IPS DF 6.9 (cell line): Measurements from ENCODE around the gene FADS2.

ENCODE experiments used
- DNase-seq: peaks from one replicate; pipeline ENCODE4 v3.0.0-alpha.2; 2013; ENCODE audit warnings: low read depth, low spot score
- H3K27ac ChIP-seq: one replicate; pipeline ENCODE4 v1.5.1; 2013; ENCODE audit warnings: low read length, control low read depth
- H3K27me3 ChIP-seq: 2 replicates; pipeline ENCODE4 v1.6.1; 2013; ENCODE audit warnings: mild to moderate bottlenecking, low read length; ENCODE audit not compliant: control insufficient read depth, insufficient read depth
- H3K36me3 ChIP-seq: 2 replicates; pipeline ENCODE4 v1.6.1; 2013; ENCODE audit warnings: low read length; ENCODE audit not compliant: control insufficient read depth, insufficient read depth
- H3K4me1 ChIP-seq: 2 replicates; pipeline ENCODE4 v1.6.1; 2013; ENCODE audit warnings: low read length; ENCODE audit not compliant: control insufficient read depth, insufficient read depth
- H3K4me3 ChIP-seq: 2 replicates; pipeline ENCODE4 v1.5.1; 2013; ENCODE audit warnings: mild to moderate bottlenecking, low read length
- H3K9me3 ChIP-seq: 2 replicates; pipeline ENCODE4 v1.6.1; 2013; ENCODE audit warnings: low read length, inconsistent platforms; ENCODE audit not compliant: control insufficient read depth, insufficient read depth
- WGBS: extraction: QIAGEN DNeasy Blood & Tissue Kit; methylation state at CpG from one replicate; pipeline ENCODE4 v1.1.7; 2013; ENCODE audit warnings: mixed read lengths, missing lambda C conversion rate; ENCODE audit not compliant: insufficient read length, insufficient coverage; 5-methylcytosine and 5-hydroxymethylcytosine counted together

Gene FADS2

DNA sequence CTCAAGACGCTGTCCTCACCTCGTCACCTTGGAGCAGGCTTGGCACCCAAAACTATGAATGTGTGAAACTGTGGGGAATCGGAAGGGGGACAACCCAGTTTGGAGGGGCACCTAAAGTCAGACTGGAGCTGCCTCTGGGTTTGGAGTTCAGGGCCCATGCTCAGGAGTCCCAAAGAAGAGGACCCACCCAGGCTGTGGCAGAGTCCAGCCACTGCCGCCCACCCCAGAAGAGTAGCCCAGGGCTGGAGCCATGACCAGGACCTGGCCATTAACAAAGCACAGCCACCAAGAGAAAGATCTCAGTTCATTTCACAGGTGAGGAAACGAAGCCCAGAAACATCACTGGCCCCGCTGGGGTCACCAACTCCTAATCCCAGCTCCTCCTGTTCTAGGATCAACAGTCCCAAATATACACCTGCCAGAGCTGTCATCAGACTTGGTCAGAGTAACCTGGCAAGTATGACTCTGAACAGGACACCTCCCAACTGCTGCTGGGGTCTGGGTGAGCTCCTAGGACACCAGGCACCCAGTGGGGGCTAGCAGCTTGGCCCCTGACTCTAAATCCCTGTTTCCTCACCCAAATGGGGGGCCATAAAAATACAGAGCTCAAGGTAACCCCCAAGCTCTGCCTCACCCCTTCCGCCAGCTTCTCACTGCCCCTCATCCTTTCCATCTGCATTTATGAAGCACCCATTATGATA, 86.5 kb downstream of the FADS2 start:
- no CpG with 5 or more reads among the region's 7 CpGs for WGBS
- Histone ChIP-seq H3K27me3 (no peaks in the 10 kb centered on the region; the same call in 1 of the 2 replicates), H3K9me3 (no peaks in the 10 kb centered on the region), H3K27ac (no peak overlapping the region), H3K4me1 (no peaks in the 10 kb centered on the region; the same call in 1 of the 2 replicates), H3K36me3 (no peaks in the 10 kb centered on the region), H3K4me3 (no peak overlapping the region)
- DNase-seq = no peak

DNA sequence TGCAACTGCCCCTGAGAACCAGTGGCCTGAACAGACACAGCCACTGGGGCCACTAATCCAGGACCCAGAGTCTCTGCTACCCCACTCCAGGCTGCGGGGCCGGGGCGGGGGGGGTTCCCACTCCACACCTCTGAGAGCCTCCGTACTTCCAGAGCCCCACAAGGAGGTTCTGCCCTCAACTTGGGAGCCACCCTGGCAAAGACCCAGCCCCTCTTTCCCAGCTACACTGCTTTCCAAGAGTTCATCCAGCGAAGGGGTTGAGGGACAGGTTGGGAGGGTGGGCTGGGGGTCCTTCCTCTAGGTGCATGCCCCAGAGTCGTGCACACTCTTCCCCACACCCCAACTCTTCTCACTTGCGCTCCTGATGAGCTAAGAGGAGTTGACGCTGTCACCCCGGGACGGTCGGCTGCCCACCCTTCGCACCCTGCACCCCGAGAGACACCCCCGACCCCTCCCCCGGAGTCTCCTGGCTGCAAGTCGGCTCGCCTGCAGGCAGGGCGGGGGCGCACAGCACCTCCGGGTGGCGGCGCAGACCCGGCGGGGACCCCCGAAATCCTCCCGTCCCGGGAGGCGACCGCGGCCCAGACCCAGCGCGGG, 88.7 kb downstream of the FADS2 start:
- no CpG with 5 or more reads among the region's 32 CpGs for whole genome bisulfite sequencing
- DNase-seq = no peak
- Histone ChIP-seq H3K27me3 (no peaks in the 10 kb centered on the region; the same call in 1 of the 2 replicates), H3K9me3 (no peaks in the 10 kb centered on the region), H3K27ac (no peak overlapping the region), H3K4me3 (peak overlapping the region; percentile 44; the same call in 1 of the 2 replicates), H3K4me1 (no peaks in the 10 kb centered on the region; the same call in 1 of the 2 replicates), H3K36me3 (no peaks in the 10 kb centered on the region)
